Stomach (tissue), 4 donors: Measurements from ENCODE around the gene PPP1R14B.

Source experiments
- EP300 ChIP-seq: sonication (generic); formaldehyde crosslinking; IDR thresholded peaks from one replicate; pipeline ENCODE4 v1.6.1; 2017; ENCODE audit warnings: antibody characterized with exemption
- POLR2A ChIP-seq, 4 donors: fragments of 450-650 bp; IDR thresholded peaks; one replicate each; pipeline ENCODE4 v1.6.1; 2016; ENCODE audit warnings: antibody characterized with exemption in 4 of 4, control low read depth in 2 of 4, mild to moderate bottlenecking in 1 of 4, moderate library complexity in 1 of 4
- POLR2AphosphoS5 ChIP-seq, 3 donors: sonication (generic); formaldehyde crosslinking; IDR thresholded peaks; one replicate each; pipeline ENCODE4 v1.6.1; 2016; ENCODE audit warnings: antibody characterized with exemption in 3 of 3
- TF ChIP-seq, protein P1 (sequence below), 7 experiments: fragments of 450-650 bp in 4 of 7; fragments of 200-600 bp in 3 of 7; sonication (generic) in 3 of 7; IDR thresholded peaks; one replicate each; pipeline ENCODE4 v1.5.1; 2016 to 2019; ENCODE audit warnings: antibody characterized with exemption in 7 of 7, control low read depth in 2 of 7, mild to moderate bottlenecking in 1 of 7

DNA sequence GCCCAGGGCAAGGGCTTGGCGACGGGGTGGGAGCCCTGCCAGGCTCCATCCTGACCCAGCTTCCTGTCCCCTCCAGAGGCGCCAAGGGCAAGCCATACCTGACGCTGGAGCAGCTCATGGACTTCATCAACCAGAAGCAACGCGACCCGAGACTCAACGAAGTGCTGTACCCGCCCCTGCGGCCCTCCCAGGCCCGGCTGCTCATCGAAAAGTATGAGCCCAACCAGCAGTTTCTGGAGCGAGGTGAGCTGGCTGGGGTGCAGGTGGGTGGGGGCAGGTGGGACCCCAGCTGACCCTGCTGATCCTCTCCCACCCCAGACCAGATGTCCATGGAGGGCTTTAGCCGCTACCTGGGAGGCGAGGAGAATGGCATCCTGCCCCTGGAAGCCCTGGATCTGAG is 9.6 kb upstream of the PPP1R14B start:
- TF ChIP-seq, protein P1, sequence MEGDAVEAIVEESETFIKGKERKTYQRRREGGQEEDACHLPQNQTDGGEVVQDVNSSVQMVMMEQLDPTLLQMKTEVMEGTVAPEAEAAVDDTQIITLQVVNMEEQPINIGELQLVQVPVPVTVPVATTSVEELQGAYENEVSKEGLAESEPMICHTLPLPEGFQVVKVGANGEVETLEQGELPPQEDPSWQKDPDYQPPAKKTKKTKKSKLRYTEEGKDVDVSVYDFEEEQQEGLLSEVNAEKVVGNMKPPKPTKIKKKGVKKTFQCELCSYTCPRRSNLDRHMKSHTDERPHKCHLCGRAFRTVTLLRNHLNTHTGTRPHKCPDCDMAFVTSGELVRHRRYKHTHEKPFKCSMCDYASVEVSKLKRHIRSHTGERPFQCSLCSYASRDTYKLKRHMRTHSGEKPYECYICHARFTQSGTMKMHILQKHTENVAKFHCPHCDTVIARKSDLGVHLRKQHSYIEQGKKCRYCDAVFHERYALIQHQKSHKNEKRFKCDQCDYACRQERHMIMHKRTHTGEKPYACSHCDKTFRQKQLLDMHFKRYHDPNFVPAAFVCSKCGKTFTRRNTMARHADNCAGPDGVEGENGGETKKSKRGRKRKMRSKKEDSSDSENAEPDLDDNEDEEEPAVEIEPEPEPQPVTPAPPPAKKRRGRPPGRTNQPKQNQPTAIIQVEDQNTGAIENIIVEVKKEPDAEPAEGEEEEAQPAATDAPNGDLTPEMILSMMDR (IDR thresholded peaks at IDR 0.05) = no peak
- TF ChIP-seq POLR2A (IDR thresholded peaks at IDR 0.05) (no peak), POLR2AphosphoS5 (IDR thresholded peaks at IDR 0.05) (no peak), EP300 (no peak)
